HepG2 (cell line): ENCODE measurements around the gene PURB. TPM values are rescaled to one million over a fixed set of nuclear protein-coding genes. Genes with fewer than 3 reads are reported as not detected.

ENCODE experiments used
- ATM ChIP-seq: fragments of 450-650 bp; IDR thresholded peaks from 2 replicates; pipeline ENCODE4 v1.7.1; 2017; ENCODE audit warnings: mild to moderate bottlenecking, borderline replicate concordance
- BCLAF1 ChIP-seq: fragments of 450-650 bp; IDR thresholded peaks from 2 replicates; pipeline ENCODE4 v1.6.1; 2017; ENCODE audit warnings: mild to moderate bottlenecking
- FOXA1 ChIP-seq, 2 experiments: fragments of 450-650 bp in 1 of 2; sonication (generic) in 1 of 2; formaldehyde crosslinking in 1 of 2; IDR thresholded peaks; 2 replicates each; pipeline versions ENCODE4 v1.4.0 to v1.6.1; 2016 to 2020; ENCODE audit warnings: missing genetic modification reagents in 1 of 2
- FOXM1 ChIP-seq: sonication (generic); formaldehyde crosslinking; IDR thresholded peaks from 2 replicates; pipeline ENCODE4 v1.5.0; 2020; ENCODE audit warnings: missing genetic modification reagents
- HMG20A ChIP-seq: IDR thresholded peaks from 2 replicates; pipeline ENCODE4 v1.6.1; 2016; ENCODE audit warnings: borderline replicate concordance
- HNRNPH1 ChIP-seq: fragments of 200-400 bp; formaldehyde crosslinking; optimal IDR thresholded peaks from 2 replicates; pipeline ENCODE3; 2017; ENCODE audit warnings: mild to moderate bottlenecking, low read depth, low read length
- MATR3 ChIP-seq: sonication (generic); formaldehyde crosslinking; IDR thresholded peaks from 2 replicates; pipeline ENCODE4 v1.4.0; 2020; ENCODE audit warnings: missing genetic modification reagents
- PHF8 ChIP-seq: sonication (generic); formaldehyde crosslinking; IDR thresholded peaks from 2 replicates; pipeline ENCODE4 v1.5.0; 2020; ENCODE audit warnings: missing genetic modification reagents
- SIX4 ChIP-seq: sonication (generic); formaldehyde crosslinking; IDR thresholded peaks from 2 replicates; pipeline ENCODE4 v1.4.0; 2020; ENCODE audit warnings: missing genetic modification reagents
- U2AF2 ChIP-seq: fragments of 200-400 bp; formaldehyde crosslinking; IDR thresholded peaks from 2 replicates; pipeline ENCODE4 v1.6.1; 2017; ENCODE audit warnings: low read depth, mild to moderate bottlenecking, low read length
- ZBTB21 ChIP-seq: sonication (generic); formaldehyde crosslinking; IDR thresholded peaks from 2 replicates; pipeline ENCODE4 v1.4.0; 2020; ENCODE audit warnings: missing genetic modification reagents
- ZNF225 ChIP-seq: sonication (generic); formaldehyde crosslinking; IDR thresholded peaks from 2 replicates; pipeline ENCODE4 v1.4.0; 2020; ENCODE audit warnings: mild to moderate bottlenecking, missing genetic modification reagents
- ZNF337 ChIP-seq: sonication (generic); formaldehyde crosslinking; IDR thresholded peaks from 2 replicates; pipeline ENCODE4 v1.5.1; 2020; ENCODE audit warnings: missing genetic modification reagents, low read depth, mild to moderate bottlenecking, borderline replicate concordance
- ZNF460 ChIP-seq: sonication (generic); formaldehyde crosslinking; IDR thresholded peaks from 2 replicates; pipeline ENCODE4 v1.5.1; 2020; ENCODE audit warnings: missing genetic modification reagents, mild to moderate bottlenecking, borderline replicate concordance
- ZNF761 ChIP-seq: sonication (generic); formaldehyde crosslinking; conservative IDR thresholded peaks from 2 replicates; pipeline ENCODE4 v1.4.0; 2020; ENCODE audit warnings: mild to moderate bottlenecking, missing genetic modification reagents
- ZNF776 ChIP-seq: sonication (generic); formaldehyde crosslinking; IDR thresholded peaks from 2 replicates; pipeline ENCODE4 v1.4.0; 2020; ENCODE audit warnings: mild to moderate bottlenecking, missing genetic modification reagents
- polyA plus RNA-seq, 8 experiments: library from polyadenylated mRNA; depleted of rRNA in 3 of 8; stranded (reverse) in 7 of 8; unstranded in 1 of 8; fragments of >200 nt; fragmentation: Illumina TruSeq in 4 of 8; extraction: Trizol in 4 of 8; gene quantifications; 2 replicates each; pipeline versions ENCODE4 v1.2.1 to v1.2.3, GENCODE V29; 2011 to 2016; ENCODE audit warnings: low read depth in 4 of 8, missing spikeins in 1 of 8, mixed read lengths in 1 of 8; ENCODE audit not compliant: insufficient read depth in 1 of 8
- total RNA-seq, 5 experiments: library from RNA; depleted of rRNA; stranded (reverse); fragments of >200 nt; fragmentation: Illumina TruSeq; extraction: Trizol; gene quantifications; 2 replicates each; pipeline ENCODE4 v1.2.3, GENCODE V29; 2016; ENCODE audit warnings: low read depth in 1 of 5
- TF ChIP-seq, protein P1 (sequence below): IDR thresholded peaks from 2 replicates; pipeline ENCODE4 v1.6.1; 2016; ENCODE audit warnings: missing biosample characterization, missing genetic modification reagents, low read depth

Gene PURB
- total and polyA plus RNA-seq, 2 of the 13 experiments (the other 11 are each of a cell fraction or from before 2014, with no cell fraction given) = 2.3 to 4.3 TPM

DNA sequence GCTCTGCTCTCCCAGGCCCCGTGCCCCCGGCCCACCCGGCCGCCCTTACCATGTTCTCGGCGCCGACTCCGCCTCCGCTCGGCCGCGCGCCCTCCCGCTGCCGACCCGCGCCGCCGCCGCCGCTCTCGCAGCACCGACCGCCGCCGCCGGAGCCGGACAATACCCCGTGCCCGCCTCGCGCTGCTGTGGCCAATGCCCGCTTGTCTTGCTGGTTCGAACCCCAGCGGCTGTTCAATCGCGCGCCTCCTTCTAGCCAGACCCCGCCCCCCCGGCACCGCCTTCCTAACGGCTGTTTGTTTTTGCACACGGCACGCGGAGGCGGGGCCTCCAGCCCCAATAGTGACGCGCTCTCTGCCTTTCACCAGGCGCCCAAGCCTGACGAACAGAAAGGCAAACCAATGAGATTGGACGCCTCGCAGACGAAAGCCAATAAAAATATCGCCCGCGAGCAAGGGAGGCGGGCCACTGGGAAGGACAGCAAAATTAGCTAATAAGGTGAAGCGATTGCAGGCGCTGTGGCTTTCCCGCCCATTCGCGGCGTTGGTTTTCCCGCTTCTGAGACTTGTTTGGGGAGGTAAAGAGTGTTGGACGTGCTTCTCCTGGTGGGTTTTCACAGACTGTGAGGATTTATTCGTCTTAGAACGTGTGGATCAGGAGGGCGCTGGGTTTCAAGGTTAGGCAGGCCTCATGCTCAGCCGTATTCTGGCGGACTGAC, 37.3 kb downstream of the PURB start, which contains the start of gene H2AZ2 (continued):
- TF ChIP-seq MATR3 (CRISPR knock-in tag) = no peak
- TF ChIP-seq U2AF2 = no peak
- peak; percentile 58 for TF ChIP-seq PHF8 (CRISPR knock-in tag)
- TF ChIP-seq ZNF460 = no peak; the same call in 1 of the 2 replicates
- TF ChIP-seq ATM = no peak
- no peak for TF ChIP-seq HNRNPH1
- no peak for TF ChIP-seq FOXM1
- no peak for TF ChIP-seq ZNF225
- TF ChIP-seq ZNF337 (CRISPR knock-in tag) = no peak
- no peak for TF ChIP-seq SIX4 (CRISPR knock-in tag)
- TF ChIP-seq, protein P1, sequence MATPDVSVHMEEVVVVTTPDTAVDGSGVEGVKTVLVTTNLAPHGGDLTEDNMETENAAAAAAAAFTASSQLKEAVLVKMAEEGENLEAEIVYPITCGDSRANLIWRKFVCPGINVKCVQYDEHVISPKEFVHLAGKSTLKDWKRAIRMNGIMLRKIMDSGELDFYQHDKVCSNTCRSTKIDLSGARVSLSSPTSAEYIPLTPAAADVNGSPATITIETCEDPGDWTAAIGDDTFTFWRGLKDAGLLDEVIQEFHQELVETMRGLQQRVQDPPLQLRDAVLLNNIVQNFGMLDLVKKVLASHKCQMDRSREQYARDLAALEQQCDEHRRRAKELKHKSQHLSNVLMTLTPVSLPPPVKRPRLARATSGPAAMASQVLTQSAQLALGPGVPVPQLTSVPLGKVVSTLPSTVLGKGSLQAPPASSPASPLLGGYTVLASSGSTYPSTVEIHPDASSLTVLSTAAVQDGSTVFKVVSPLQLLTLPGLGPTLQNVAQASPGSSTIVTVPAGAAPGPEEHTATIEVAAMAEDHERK = no peak
- TF ChIP-seq BCLAF1 = no peak
- TF ChIP-seq FOXA1 (IDR thresholded peaks at IDR 0.05) = no peak
- peak; percentile 45 for TF ChIP-seq FOXA1 (CRISPR knock-in tag; IDR thresholded peaks at IDR 0.05)
- TF ChIP-seq ZNF761 (CRISPR knock-in tag) = peak; percentile 77; the same call in 1 of the 2 replicates
- TF ChIP-seq HMG20A (CRISPR knock-in tag) = no peak
- TF ChIP-seq ZBTB21 (CRISPR knock-in tag) = no peak
- TF ChIP-seq ZNF776 (CRISPR knock-in tag) = no peak; the same call in none of the 2 replicates
